NCI-H748 (cell line): ENCODE data around the gene BUB3.

Experiments
- DNase-seq: peaks from one replicate; lab custom pipeline; 2025; ENCODE audit not compliant: unreplicated experiment; lab: John Stamatoyannopoulos, UW

Gene BUB3, protein sequence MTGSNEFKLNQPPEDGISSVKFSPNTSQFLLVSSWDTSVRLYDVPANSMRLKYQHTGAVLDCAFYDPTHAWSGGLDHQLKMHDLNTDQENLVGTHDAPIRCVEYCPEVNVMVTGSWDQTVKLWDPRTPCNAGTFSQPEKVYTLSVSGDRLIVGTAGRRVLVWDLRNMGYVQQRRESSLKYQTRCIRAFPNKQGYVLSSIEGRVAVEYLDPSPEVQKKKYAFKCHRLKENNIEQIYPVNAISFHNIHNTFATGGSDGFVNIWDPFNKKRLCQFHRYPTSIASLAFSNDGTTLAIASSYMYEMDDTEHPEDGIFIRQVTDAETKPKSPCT

DNA sequence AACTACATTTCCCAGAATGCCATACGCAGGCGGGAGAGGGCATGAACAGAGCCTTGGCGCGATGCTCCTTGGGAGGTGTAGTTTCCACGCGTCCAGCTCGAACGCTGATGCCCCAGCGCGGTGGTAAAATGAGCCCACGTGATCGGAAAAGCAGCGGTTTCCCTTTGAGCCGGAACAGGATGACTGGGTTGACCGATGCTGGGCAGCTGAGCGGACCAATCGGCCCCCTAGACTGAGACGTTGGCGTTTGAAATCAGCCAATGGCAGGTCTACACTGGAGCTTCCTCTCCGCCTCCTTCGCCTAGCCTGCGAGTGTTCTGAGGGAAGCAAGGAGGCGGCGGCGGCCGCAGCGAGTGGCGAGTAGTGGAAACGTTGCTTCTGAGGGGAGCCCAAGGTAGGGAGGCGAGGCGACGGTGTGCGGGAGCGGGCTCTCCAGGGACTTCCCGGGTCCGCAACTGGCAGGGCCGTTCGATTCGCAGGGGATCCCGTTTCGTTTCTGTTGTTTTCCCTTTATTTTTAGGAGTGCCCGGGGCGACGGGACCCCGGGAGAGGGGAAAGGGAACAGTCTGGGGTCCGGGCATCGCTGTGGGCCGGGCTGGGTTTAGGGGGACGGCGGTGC lies at the start of gene BUB3:
BUB3 (plus strand) TSS at position 311 of the 619 bp plus-strand sequence. CDS start 516 bp downstream, outside the sequence.
- DNase-seq, result peak; percentile 99

DNA sequence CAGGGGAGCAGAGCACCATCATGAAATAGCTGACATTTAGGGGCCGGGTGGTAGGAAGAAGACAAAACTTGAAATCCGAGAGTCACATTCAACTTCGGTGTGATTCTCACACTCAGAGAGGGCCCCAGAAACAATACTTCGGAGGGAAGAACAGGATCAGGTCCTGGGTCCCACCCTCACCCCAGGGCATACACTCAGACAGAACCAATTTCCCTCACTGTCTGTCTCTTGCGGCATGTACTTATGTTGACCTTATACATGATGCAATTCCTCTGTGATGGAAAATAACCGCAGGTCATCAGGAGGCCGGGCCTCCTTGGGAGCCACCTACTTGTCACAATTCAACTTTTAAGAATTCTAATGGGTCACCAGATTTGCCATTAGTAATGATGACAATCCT lies 44.7 kb upstream of the BUB3 start:
- no peak for DNase-seq

DNA sequence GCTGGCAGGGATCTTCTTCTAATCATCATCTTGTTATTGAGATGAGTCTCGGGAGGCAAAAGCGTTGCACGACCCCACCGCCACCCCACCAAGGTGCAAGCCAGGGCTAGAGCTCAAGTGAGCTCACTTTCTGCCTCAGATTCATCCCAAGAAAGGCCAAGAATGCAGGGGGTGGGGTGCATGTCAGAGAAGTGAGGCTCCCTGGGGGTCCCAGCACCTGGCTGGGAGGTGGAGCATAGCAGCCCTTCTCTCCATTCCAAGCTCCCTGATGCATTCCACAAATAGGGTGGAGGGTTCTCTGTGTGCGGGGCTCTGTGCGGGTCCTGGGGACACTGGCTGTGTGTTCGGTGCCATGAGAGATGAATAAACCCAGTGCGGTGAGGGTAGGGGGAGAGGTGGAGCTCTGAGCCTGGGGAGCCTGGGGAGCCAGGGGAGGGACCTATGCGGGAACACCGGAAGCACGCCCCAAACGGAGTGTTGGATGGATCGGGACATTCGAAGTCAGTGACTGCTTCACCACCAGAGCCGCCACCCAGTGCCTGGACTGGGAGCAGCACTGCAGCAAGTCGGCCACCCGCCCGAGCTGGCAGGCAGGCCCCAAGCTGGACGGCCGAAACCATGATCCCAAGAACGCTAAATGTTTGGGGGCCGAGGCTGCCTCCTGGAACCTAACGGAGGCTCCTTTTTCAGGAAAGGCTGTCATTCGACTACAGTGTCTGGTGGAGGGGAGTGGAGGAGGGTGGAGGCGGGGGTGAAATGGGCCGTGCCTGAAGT lies 36.4 kb upstream of the BUB3 start:
- DNase-seq, result no peak

DNA sequence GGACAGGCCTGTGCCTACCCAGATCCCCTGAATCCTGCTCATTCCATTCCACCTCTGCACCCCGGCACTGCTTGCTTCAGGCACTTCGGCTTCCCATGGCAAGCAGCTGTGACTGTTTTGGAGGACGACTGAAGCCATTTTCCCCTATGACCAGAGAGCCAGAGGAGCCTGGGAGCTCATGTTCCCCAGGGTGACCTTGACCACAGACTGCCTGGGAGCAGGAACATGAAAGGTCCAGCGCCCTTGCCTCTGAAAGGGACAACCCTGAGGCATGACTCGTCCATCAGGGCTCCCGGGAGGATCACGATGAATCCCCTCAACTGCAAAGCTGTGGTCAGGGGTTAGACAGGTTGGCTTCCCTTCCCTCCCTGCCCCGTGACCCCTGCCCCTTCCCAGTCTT lies 35.1 kb upstream of the BUB3 start:
- no peak for DNase-seq

DNA sequence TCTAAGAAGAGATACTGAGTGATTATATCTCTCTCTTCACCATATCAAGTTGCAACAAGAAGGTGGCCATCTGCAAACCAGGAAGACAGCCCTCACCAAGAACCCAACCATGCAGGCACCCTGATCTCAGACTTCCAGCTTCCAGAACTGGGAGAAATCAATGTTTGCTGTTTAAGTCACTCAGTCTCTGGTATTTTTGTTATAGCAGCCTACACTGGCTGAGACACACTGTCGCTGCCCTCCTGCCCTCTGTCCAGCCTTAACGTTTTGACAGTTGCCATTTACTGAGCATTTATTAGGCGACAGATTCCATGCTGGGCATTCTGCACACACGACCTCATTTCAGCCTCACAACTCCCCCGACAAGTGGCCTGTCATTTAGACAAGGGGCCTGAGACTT lies 28.0 kb upstream of the BUB3 start:
- no peak for DNase-seq

DNA sequence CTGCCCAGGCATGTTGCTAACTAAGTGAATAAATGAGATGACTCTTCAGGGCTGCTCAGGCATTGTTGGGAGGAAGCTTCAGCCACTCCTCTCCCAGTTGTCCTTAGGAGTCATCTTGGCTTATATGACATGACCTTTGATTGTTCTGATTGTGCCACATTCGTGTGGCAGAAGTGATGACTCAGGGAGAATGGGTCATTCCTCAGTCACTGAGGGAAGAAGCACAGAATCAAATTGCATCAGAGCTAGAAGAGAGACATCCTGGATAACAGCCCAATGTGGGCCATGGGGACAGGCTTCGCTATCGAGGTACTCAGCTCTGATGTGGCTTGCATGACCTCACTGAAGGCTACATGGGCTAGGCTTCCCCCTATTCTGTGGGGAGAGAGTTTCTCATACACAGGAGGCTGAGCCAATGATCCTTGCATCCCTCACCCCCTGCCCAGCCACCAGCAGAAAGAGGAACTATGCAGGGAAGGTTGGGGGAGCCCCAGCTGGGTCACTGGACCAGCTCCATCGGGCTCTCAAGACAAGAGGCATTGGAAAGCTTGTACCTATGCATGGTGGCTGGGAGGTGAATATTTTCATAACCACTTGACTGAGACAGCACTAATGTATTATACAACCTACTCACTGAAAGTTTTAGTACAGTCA lies 24.5 kb upstream of the BUB3 start:
- no peak for DNase-seq

DNA sequence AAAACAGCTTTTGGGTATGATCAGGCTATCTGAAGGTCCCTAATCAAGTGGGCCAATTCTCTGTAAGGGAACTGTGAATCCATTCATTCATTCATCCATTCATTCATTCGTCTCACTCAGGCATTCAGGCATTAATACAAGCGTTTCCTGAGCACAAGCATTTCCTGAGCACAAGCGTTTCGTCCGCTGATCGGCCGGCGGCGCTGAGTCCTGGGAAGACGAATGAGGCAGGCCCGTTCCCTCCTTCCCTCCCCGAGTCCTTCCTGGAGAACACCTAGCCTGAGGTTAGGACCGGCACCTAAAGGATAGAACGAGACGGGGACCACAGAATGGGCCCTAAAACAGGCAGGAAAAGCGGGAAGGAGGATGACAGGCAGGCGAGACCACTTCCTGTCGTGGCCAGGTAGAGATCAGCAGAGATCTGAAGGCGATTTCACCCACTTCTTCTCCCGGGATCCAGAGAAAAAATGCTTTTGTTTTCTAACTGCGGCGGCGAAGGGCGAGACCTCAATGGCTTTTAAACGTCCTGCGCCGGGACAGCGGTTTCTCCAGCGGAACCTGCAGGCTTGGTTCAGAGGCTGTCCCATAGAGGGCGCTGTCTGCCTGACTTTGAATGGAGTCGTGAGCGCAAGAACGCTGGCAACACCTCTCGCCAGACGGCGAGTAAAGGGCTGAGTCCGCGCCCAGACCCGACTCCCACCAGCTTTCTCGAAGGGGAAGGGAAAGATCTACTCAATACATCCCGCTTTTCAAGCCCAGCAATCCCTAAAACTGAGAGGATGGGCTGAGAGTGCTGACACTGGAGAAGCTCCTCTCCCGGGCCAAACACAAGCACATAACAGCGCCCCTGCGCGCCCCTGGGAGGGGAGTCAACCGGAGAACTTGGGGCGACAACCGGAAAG lies 21.4 kb upstream of the BUB3 start:
- peak; percentile 85 for DNase-seq

DNA sequence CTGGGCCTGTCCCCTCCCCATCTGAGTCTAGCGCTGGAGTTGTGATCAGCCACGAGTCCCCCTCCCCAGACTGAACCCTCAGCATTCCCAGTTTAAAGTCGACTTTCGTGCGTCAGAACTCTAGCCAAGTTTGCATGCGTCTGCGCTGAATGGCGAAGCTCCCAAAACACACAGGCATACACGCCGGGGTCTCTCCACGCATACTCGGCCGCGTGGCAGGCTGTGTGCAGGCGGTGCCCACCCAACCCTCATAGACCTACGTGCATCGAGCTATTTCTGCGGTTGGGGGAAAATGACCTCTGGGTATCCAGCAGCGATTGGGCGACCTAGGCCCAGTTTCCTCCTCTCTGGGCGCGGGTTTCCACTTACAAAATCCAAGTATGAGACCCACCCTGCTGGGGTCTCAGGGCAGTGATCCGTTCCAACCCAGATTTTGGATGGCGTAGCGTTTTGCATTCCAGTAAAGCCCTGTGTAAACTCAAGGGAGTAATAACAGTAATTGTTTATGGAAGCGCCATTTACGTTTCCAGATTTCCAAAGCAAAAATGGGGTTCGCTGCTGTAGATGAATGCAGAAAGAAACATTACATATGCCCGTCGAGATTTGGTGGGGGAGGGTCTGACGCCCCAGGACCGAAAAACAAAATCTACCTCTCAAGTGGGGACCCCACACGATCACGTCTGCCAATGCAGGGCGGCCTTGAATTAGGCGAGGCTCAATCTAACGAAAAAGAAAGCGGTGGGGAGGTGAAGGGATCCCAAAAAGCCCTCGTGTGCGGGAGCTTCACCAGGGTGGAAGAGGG lies 20.5 kb upstream of the BUB3 start:
- DNase-seq, result no peak

DNA sequence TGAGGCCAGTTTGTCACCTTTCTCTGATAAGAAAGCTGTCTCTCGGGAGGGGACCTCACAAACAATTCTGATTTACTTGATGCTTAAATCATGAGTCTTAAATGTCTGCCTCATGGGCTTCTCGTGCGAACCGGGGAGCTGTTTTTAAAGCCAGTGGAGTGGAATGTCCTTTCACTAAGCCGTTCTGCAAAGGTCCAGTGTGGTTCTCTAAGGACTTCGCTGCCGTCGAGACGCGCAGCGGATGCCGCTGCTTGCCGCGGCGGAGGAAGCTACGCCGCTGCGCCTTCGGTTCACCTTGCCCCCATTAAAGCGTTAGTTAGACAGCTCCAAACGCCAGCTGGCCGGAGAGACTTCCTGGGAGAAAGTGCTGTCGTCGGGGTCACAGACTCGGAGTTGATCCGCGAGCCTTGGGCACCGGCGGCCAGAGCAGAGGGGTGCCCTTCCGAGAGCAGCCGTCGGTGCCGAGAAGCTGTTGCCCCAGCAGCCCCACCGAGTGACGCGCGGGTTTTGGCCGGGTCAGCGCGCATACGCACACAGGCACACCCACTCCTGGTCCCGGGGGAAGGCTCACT lies 19.8 kb upstream of the BUB3 start:
- peak; percentile 40 for DNase-seq

DNA sequence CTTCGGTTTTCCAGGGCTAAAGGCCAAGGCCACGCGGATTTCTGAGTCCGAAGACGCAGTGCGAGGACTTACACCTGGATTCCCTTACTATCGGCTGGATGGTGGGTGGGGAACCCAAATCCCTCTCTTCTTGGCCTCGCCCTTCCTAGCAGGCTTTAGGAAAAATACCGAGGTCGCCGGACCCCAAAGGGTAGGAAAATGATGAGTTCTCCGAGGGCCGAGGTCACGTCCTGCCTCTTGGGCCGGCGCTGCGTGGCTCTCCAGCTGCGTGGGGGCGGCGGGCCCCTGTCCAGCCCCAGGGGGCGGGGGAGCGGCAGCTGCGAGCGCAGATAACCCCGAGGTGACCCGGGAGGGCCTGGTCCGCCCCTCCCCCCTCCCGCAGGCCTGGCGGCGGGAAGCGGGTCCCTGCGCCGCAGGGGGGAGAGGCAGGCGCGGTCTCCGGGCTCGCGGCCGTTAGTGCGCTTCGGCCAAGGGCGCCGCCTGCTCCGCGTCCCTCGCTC lies 19.2 kb upstream of the BUB3 start:
- no peak for DNase-seq

DNA sequence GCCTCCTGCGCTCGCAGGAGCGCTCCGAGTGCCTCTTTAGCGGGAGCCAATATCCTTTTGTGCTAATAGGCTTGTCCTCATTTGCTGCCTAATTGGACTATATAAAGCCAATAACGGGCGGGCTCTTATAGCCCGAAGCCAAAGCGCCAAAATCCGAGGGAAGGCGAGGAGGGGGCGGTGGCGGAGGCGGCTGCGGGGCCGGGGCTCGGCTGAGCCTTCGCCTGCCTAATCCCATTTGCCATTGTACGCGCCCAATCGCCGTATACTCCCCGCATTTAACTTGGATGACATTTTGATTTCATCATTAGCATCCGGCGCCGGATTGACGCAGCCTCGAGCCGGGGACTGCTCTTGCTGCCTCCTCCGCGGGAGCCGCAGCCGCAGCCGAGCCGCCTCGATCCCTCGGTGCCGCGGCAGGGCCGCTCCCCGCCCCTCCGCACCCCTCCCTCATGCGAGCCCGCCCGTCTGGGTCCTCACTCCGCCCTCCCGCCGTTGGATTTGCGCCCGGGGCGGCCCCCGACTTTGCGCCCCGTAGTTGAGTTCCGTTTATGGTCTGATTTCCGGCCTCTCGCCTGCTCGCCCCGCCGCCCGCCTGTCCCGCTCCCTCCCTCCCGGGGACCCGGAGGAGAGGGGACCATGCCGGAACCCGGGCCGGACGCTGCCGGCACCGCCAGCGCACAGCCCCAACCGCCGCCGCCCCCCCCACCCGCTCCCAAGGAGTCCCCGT lies 18.6 kb upstream of the BUB3 start, which contains the start of gene HMX3:
HMX3 (plus strand) TSS at position 556 of the 727 bp plus-strand sequence; CDS start at position 637, 81 bp downstream.
- peak; percentile 76 for DNase-seq

DNA sequence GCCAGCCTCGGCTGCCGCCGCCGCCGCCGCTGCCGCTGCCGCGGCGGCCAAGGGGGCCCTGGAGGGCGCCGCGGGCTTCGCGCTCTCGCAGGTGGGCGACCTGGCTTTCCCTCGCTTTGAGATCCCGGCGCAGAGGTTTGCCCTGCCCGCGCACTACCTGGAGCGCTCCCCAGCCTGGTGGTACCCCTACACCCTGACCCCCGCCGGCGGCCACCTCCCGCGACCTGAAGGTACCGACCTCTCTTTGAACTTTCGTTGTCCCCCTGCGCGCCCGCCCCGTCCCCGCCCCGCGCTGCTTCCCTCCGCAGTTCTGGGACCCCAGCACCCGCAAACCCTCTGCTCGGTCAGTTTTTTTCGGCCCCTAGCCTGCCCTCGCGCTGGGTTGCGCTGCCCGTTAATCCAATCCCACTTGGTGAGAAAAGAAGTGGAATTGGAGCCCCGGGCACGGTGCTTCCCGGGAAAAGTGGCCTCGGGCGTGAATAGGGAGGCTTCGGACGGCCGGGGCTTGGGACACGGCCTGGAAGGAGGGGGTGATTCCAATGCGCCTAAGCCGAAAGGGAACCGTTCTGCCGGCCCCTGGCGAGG lies 17.9 kb upstream of the BUB3 start:
- peak; percentile 40 for DNase-seq

DNA sequence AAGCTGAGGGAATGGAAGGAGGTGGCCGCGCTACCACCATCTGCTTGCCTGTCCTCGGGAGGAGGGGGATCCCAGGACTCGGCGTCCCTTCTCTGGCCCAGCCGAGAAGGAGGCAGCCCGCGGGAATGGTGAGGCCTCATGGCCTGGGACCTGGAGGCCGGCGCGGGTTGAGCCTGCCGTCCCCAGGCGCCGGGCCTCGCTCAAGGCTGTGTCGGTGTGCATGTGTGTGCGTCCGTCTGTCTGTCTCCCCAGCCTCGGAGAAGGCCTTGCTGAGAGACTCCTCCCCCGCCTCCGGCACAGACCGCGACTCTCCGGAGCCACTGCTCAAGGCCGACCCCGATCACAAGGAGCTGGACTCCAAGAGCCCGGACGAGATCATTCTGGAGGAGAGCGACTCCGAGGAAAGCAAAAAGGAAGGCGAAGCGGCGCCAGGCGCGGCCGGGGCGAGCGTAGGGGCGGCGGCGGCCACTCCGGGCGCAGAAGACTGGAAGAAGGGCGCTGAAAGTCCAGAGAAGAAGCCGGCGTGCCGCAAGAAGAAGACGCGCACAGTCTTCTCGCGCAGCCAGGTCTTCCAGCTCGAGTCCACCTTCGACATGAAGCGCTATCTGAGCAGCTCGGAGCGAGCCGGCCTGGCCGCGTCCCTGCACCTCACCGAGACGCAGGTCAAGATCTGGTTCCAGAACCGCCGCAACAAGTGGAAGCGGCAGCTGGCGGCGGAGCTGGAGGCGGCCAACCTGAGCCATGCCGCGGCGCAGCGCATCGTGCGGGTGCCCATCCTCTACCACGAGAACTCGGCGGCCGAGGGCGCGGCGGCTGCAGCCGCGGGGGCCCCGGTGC lies 17.2 kb upstream of the BUB3 start:
- DNase-seq, result no peak

DNA sequence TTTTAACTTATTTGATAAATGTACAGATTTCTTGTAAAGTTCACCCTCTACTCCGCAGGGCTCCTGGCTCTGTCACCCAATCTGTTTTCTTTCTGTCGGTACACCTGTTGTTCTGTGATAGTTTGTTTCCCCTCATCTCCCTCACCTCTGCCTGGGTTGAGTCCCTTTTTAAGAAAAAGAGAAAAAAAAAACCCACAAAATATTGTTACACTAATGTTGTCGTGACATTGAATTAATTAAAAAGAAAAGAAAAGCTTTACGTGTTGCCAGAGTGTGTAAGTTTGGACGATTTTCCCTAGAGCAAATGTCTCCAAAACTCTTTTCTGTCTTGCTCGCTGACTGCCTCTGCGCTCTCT lies 15.1 kb upstream of the BUB3 start:
- DNase-seq, result peak; percentile 40

DNA sequence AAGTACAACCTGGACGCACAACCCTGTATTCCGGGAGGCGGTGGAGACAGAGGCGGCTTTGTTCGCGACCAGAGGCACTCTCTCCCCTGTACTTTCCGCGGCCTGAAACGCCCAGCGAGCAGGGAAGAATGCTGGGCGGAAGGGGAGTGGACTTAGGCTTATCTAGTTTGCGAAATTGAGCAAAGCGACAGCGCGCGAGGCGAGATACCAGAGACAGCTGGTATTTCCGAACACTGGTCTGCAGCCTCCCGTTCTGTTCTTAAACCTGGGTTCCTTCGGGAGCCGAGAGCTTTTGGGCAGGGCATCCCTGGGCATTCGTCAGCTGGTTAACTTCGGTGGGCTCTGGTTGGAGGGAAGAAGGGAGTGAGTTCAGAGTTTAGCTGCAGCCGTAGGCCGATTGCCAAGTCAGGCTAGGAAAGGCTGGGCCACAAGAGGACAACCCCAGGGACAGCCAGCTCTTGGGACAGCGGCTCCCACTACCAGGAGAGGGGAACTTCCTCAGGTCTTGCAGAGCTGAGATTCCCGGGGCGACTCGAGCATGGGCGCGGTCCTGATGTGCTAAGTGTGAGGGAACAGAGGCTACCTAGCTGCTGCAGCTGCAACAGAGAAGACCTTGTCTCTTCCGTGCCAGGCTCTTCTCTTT lies 14.6 kb upstream of the BUB3 start:
- peak; percentile 91 for DNase-seq

DNA sequence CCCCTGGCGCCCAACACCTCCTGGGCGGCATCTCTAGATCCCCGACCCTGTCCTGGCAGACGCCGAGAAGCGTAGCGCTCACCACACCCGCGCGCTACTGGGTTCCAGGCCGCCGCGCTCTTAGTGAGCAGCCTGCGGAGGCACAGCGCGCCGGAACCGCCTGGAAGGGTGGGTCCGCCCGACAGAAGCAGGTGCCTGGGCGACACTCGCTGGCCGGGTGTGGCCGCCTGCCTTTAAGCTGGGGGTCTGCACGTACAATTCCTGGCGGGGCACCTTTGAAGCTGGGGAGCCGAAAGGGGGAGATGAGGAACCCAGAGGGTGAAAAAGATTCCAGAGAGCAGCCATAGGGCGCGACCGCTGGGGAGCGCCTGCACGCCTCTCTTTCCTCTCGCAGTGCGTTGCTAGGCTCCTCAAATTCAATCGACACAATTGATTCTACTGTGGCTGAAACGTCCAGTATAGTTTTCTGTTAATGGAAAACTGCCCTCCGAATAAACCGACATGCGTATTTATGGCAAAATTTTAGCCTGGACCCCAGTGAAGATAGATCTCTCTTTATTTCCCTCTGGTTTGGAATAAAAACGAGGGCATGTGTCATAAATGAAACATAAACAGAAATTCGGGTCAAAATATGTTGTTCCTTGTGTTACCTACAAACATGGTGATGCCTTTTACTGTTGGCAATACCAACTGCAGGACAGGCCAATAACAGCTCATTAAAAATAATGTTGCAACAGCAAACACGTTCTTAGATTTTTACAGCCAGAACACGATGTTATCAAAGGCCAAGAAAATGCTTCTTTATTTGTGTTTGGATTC lies 13.8 kb upstream of the BUB3 start:
- peak; percentile 71 for DNase-seq
